ENCODE results near the gene RAB28.

DNA sequence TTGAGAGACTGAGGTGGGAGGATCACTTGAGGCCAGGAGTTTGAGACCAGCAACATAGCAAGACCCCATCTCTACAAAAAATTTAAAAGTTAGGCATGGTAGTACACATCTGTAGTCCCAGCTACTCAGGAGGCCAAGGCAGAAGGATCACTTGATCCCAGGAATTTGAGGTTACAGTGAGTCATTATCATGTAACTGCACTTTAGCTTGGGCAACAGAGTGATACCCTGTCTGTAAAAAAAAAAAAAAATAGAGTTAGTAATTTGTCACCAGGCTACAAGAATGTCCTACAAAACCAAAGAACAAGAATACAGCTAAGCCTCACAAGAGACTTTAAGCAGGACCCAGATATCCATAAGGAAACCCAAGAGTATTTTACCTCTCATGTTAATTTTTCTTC lies 27.0 kb upstream of the RAB28 start:
- TF ChIP-seq CTCF (conservative IDR thresholded peaks at IDR 0.05; ENCODE audit: low read depth in 2 of 2) (no peak), EZH2phosphoT487 (IDR thresholded peaks at IDR 0.05; ENCODE audit: unreplicated experiment) (no peak), REST (IDR thresholded peaks at IDR 0.05; ENCODE audit: unreplicated experiment) (no peak), EZH2 (IDR thresholded peaks at IDR 0.05; ENCODE audit: low read depth, unreplicated experiment) (no peak), CREB1 (CRISPR knock-in tag; IDR thresholded peaks at IDR 0.05; ENCODE audit: low read depth) (no peak), POLR2AphosphoS5 (IDR thresholded peaks at IDR 0.05; ENCODE audit: low read depth) (no peak), ZNF114 (CRISPR knock-in tag; IDR thresholded peaks at IDR 0.05) (no peak)
- TF ChIP-seq, protein P1, sequence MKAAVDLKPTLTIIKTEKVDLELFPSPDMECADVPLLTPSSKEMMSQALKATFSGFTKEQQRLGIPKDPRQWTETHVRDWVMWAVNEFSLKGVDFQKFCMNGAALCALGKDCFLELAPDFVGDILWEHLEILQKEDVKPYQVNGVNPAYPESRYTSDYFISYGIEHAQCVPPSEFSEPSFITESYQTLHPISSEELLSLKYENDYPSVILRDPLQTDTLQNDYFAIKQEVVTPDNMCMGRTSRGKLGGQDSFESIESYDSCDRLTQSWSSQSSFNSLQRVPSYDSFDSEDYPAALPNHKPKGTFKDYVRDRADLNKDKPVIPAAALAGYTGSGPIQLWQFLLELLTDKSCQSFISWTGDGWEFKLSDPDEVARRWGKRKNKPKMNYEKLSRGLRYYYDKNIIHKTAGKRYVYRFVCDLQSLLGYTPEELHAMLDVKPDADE (IDR thresholded peaks at IDR 0.05): no peak
